Stimulated activated CD8-positive, alpha-beta memory T cell treated with anti-CD3 and anti-CD28 coated beads, Interleukin-4, amount 100 ng/mL, for 1 hour (primary cell): Measurements from ENCODE around the gene INO80C.

ENCODE experiments used
- DNase-seq, 2 donors: peaks; one replicate each; pipeline ENCODE4 v3.0.0-alpha.2; 2020; ENCODE audit warnings: low read depth in 2 of 2, low spot score in 1 of 2

INO80C gene

GRCh38 chr18:35497370-35498197 lies at the start of gene INO80C:
TSS of gene INO80C (minus strand) at chr18:35497960. CDS start at chr18:35497874, 86 bp downstream.
- DNase-seq, result peak; percentile 86 to 87

- no peak for DNase-seq
Measured at GRCh38 chr18:35547008-35547605, 49.3 kb upstream of the INO80C start.

DNA sequence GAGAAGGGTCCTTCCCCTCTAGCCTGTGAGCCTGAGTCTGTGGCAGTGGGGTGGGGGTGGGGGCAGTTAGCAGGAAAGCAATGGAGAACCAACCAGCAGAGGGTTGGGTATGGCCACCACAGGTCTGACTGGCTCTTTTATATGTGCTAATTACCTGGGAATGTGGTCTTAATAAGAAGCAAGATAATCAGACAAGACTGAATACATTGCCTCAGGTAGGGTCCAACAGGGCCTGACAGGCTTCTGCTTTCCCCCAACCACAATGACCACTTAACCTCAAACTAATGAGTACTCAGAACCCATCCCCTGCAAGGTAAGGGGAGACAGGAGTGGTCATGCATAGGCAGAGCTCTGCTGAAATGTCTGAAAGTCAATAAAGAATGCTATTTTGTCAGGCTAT lies 44.6 kb upstream of the INO80C start:
- no peak for DNase-seq

DNA sequence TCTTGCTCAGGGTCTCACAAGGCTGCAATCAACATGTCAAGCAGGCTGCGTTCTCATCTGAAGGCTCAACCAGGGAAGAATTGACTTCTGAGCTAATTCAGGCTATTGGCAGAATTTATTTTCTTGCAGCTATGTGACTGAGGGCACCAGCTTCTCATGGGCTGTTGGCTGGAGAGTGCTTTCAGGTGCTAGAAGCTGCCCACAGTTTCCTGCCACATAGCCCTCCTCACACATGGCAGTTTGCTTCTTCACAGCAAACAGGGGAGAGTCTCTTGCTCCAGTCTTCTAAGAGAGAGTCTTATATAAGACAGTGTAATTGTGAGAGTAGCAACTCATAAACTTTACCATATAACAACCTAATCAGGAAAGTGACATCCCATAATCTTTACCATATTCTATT lies 37.5 kb upstream of the INO80C start:
- DNase-seq, result no peak

DNA sequence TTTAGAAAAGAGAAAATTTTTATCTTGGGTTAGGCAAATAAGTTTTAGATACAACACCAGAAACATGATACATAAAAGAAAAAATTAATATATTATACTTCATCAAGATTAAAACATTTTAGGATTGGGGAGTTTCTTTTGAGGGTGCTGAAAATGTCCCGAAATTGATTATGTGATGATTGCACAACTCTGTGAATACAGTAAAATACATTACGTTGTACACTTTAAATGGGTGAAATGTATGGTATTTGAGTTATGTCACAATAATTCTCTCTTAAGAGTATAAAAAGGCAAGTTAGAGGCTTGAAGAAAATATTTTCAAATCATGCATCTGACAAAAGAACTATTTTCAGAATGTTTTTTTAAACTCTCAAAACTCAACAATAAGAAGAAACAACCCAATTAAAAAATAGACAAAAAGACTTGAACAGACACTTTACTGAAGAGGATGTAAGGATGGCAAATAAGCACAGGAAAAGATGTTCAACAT lies 36.2 kb upstream of the INO80C start:
- DNase-seq, result no peak

DNA sequence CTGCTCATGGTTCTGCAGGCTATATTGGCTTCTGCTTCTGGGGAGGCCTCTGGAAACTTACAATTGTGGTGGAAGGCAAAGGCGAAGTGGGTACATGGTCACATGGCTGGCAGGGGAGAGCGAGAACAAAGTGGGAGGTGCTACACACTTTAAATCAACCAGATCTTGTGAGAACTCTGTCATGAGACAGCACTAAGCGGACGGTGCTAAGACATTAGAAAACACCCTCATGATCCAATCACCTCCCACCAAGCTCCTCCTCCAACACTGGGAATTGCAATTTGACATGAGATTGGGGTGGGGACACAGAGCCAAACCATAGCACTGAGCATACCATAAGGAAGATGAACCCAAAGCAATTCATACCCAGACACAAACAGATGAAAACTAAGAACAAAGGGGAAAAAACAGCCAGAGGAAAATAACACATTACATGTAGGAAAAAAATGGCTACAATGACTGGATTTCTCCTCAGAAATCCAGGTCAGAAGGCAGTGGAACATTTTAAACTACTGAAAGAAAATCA lies 31.1 kb upstream of the INO80C start:
- DNase-seq, result no peak

DNA sequence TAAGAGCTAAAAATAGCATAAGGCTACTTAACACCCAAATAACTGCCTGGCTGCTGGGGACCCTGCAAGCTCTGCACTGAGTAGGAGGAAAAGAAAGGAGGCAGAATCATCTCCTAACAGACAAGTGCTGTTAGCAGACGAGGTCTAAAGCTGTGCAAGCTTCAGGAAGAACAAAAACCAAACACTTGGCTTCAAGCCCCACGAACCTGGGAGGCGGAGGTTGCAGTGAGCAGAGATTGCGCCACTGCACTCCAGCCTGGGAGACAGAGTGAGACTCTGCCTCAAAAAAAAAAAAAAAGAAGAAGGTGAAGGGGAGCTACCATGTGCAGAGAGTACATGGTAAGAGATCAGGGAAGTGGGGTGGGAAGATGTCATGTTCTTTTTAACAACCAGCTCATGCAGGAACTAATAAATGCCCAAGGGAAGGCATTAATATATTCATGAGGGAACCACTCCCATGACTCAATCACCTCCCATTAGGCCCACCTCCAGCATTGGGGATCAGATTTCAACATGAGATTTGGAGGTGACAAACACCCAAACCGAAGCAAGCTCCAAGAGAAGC lies 28.8 kb upstream of the INO80C start:
- no peak for DNase-seq

DNA sequence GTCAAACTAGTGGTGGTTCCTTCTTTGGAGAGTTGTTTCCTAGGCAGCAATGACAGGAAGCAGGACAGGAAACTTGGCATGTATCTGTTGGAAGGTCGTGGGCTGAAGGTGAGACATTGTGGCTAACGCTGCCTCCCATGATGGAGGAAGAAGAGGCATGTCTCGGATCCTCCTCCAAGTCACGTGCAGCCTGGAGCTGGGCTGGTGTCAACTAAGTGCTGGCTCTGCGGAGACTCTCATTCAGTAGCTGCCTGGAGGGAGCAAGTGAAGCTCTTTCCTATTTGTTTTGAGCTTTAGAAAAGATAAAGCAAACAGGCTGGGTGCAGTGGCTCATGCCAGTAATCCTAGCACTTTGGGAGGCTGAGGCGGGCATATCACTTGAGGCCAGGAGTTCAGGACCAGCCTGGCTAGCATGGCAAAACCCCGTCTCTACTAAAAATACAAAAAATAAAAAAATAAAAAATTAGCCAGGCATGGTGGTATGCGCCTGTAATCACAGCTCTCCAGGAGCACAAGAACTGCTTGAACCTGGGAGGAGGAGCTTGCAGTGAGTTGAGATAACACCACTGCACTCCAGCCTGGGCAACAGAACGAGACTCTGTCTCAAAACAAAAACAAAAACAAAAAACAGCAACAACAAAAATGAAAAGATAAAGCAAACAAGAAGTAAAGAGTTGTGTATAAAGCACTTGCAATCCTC lies 28.2 kb upstream of the INO80C start:
- DNase-seq, result no peak

DNA sequence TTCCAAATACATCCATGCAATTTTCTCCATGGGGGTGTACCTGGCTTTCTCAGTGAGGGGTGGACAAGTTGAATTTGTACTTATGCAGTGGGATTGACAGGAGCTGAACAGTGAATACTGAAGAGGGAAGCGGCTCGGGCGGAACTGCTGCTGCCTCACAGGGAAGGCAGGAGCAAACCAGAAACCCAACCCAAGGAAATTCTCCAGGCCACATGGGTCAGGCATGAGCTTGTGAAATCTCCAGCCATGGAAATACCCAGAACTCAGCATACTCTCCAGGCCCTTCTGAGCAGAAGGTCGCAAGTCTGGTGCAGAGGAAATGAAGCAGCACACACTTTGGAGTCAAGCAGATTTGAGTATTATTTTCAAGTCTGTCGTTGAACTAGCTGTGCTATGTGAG lies 26.5 kb upstream of the INO80C start:
- DNase-seq, result no peak

- no peak for DNase-seq
Measured at GRCh38 chr18:35522130-35522959, 24.6 kb upstream of the INO80C start.

DNA sequence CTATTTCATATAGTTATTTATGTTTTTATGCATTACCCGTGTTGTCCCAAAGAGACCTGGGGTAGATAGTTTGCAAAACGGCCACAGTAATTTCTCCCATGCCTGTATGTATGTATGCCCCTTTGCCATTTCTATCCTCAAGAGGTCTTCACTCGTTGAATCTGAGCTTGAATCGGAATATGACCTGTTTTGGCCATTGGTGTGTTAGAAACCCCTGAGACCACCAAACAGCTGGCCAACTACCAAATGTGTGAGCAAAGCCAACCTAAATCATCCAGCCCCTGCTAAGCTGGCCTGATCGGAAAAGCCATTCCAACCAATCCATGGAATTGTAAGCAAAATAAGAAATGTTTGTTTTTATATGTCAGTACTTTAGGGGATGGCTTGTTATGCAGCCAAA lies 23.4 kb upstream of the INO80C start:
- DNase-seq, result no peak

DNA sequence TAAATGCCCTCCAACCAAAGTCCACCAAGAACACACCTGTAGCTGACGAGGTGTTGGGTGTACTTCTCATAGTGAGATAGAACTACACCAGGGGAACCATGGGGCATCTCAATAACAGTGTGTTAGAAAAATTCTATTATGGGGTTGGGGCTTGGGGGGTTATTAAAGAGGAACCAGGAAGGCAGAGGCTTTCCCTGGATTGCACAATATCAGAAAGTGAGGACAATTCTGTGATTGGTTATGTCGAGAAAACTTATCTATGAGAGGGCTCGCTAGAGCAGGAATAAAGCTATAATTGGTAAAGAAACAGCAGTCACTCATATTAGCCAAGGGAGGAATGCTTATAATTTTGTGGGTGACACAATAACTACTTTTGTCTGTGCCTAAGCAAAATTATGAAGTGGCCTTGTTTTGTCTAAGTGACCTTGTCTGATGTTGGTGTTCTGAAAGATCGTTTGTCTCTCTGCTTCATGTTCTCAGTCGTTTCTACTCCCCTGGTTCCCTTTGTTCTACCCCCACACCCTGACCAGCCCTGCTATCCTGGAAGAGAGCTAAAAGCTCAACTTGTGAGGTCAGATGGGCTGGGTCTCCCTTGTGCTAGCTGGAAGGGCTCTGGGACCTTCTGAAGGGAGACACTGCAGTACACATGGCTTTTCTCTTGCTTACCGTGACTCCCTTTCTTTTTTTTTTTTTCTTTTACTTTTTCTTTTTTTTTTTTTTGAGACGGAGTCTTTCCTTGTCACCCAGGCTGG lies 21.6 kb upstream of the INO80C start:
- DNase-seq, result no peak

DNA sequence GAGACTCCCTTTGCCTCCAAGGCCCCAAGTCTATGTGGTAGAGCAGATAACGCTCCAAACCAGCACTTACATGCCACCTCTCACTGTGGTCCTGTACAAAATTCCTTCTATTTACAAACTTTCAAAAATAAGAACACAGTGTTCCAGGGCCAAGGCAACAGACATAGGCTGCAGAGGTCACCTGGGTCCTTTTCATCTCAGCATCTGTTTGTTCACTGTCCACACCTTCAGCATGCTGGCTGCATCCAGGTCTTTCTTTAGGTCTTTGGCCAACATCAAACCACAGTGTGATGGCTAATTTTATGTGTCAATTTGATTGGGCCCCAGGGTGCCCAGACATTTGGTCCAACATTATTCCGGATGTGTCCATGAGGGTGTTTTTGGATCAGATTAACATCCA lies 20.0 kb upstream of the INO80C start:
- no peak for DNase-seq

- DNase-seq, result no peak
Measured at GRCh38 chr18:35516789-35517188, 19.0 kb upstream of the INO80C start.

DNA sequence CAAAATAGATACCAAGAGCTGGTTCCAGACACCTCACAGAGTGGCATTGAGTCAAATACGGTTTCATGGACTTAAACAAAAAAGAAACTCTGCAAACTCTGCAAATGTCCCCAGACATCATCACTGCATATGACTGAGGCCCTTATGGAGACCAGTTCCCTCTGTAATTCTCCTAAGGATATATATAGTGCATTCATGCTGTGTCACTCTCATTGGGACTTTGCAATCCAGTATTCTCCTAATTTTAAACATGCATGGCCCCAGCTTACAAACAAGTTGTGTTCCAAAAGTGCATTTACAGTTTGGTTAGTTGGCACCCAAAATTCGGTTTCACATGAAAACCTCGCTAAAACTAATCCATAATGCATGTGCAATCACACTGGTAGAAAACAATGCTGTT lies 18.6 kb upstream of the INO80C start:
- DNase-seq, result no peak

DNA sequence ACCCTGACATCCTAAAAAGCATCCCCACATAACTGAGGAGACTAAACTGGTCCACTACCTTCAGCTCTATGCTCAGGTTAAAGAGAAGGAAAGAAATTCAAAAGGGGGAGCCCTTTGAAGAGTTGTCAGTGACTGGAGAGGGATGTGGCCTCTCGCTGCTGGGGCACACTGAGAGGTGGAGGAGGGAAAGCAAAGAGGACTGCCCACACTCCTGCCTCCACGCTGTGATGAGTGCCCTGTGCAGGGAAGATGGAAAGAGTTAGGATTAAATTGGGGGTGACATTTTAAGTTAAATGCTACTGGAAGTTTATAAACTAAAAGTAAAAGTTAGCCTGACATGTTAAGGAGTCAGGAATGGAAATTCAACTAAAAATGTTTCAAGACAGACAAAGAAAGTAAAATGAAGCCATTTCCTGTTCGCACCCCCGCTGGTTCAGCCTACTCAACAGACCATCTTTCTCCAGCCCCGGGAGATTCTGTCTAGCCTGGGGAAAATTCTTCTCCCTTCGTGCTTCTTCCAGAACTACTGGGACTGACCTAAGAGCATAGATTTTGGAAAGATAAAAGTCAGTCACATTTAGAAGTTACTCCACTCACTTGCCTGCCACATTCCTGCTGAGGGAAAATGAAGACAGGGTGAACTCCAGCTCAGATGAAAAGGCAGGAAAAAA lies 17.8 kb upstream of the INO80C start:
- no peak for DNase-seq

- DNase-seq, result no peak
Measured at GRCh38 chr18:35514752-35515459, 17.1 kb upstream of the INO80C start.

GRCh38 chr18:35514283-35514682 lies 16.5 kb upstream of the INO80C start:
- DNase-seq, result no peak
